ENCODE results near the gene MYEOV.

Gene MYEOV

GRCh38 chr11:69257134-69257533 is 36.8 kb upstream of the MYEOV start:
- Histone ChIP-seq H3K4me3 (ENCODE audit: low read depth, low read length) (no peak overlapping the region), H3K27me3 (ENCODE audit: control insufficient read depth, insufficient read depth, low read length) (no peaks in the 10 kb centered on the region), H3K9ac (ENCODE audit: low read depth, low read length) (no peak overlapping the region), H3K9me3 (ENCODE audit: control insufficient read depth, insufficient read depth, low read length) (no peaks in the 10 kb centered on the region), H3K36me3 (ENCODE audit: control insufficient read depth, insufficient read depth, low read length) (no peaks in the 10 kb centered on the region), H3K4me1 (ENCODE audit: control insufficient read depth, insufficient read depth, low read length) (peaks cover 7% of the 10 kb centered on the region)

GRCh38 chr11:69257838-69258658 is 35.9 kb upstream of the MYEOV start:
- no peaks in the 10 kb centered on the region for H3K27me3 ChIP-seq (ENCODE audit: control insufficient read depth, insufficient read depth, low read length)
- H3K36me3 ChIP-seq (ENCODE audit: control insufficient read depth, insufficient read depth, low read length): no peaks in the 10 kb centered on the region
- no peak overlapping the region for H3K4me3 ChIP-seq (ENCODE audit: low read depth, low read length)
- H3K9me3 ChIP-seq (ENCODE audit: control insufficient read depth, insufficient read depth, low read length): no peaks in the 10 kb centered on the region
- peaks cover 7% of the 10 kb centered on the region for H3K4me1 ChIP-seq (ENCODE audit: control insufficient read depth, insufficient read depth, low read length)
- H3K9ac ChIP-seq (ENCODE audit: low read depth, low read length): no peak overlapping the region

- peaks cover 7% of the 10 kb centered on the region for H3K4me1 ChIP-seq (ENCODE audit: control insufficient read depth, insufficient read depth, low read length)
- no peaks in the 10 kb centered on the region for H3K27me3 ChIP-seq (ENCODE audit: control insufficient read depth, insufficient read depth, low read length)
- no peak overlapping the region for H3K9ac ChIP-seq (ENCODE audit: low read depth, low read length)
- H3K4me3 ChIP-seq (ENCODE audit: low read depth, low read length): no peak overlapping the region
- no peaks in the 10 kb centered on the region for H3K36me3 ChIP-seq (ENCODE audit: control insufficient read depth, insufficient read depth, low read length)
- H3K9me3 ChIP-seq (ENCODE audit: control insufficient read depth, insufficient read depth, low read length): no peaks in the 10 kb centered on the region
Measured at GRCh38 chr11:69259096-69259495, 34.9 kb upstream of the MYEOV start.

DNA sequence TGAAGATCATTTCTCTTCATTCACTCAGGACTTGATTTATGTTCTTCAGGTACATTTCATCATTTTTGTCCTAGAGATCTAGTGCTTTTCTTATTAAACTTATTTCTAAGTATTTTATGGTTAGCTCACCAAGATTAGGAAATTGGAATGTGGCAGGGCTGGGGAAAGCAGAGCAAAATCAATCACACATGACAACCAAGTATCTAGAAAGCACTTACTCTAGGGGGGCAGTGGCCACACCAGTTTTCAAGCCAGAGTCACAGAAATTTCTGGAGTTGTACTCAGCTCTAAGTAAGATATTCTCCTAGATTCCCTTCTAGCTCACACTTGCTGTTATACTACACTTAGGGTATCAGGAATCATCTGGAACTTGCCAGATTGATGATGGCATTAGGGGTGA is 33.3 kb upstream of the MYEOV start:
- Histone ChIP-seq H3K27me3 (ENCODE audit: control insufficient read depth, insufficient read depth, low read length) (no peaks in the 10 kb centered on the region), H3K9ac (ENCODE audit: low read depth, low read length) (no peak overlapping the region), H3K9me3 (ENCODE audit: control insufficient read depth, insufficient read depth, low read length) (no peaks in the 10 kb centered on the region), H3K36me3 (ENCODE audit: control insufficient read depth, insufficient read depth, low read length) (no peaks in the 10 kb centered on the region), H3K4me1 (ENCODE audit: control insufficient read depth, insufficient read depth, low read length) (peaks cover 7% of the 10 kb centered on the region), H3K4me3 (ENCODE audit: low read depth, low read length) (no peak overlapping the region)

GRCh38 chr11:69261116-69261515 is 32.8 kb upstream of the MYEOV start:
- Histone ChIP-seq H3K4me3 (ENCODE audit: low read depth, low read length) (no peak overlapping the region), H3K9me3 (ENCODE audit: control insufficient read depth, insufficient read depth, low read length) (no peaks in the 10 kb centered on the region), H3K9ac (ENCODE audit: low read depth, low read length) (no peak overlapping the region), H3K27me3 (ENCODE audit: control insufficient read depth, insufficient read depth, low read length) (no peaks in the 10 kb centered on the region), H3K4me1 (ENCODE audit: control insufficient read depth, insufficient read depth, low read length) (peaks cover 7% of the 10 kb centered on the region), H3K36me3 (ENCODE audit: control insufficient read depth, insufficient read depth, low read length) (no peaks in the 10 kb centered on the region)

- H3K4me1 ChIP-seq (ENCODE audit: control insufficient read depth, insufficient read depth, low read length): no peaks in the 10 kb centered on the region
- H3K9me3 ChIP-seq (ENCODE audit: control insufficient read depth, insufficient read depth, low read length): no peaks in the 10 kb centered on the region
- no peaks in the 10 kb centered on the region for H3K36me3 ChIP-seq (ENCODE audit: control insufficient read depth, insufficient read depth, low read length)
- no peak overlapping the region for H3K4me3 ChIP-seq (ENCODE audit: low read depth, low read length)
- no peaks in the 10 kb centered on the region for H3K27me3 ChIP-seq (ENCODE audit: control insufficient read depth, insufficient read depth, low read length)
- H3K9ac ChIP-seq (ENCODE audit: low read depth, low read length): no peak overlapping the region
Measured at GRCh38 chr11:69262918-69263735, 30.8 kb upstream of the MYEOV start.

GRCh38 chr11:69263736-69264052 is 30.3 kb upstream of the MYEOV start:
- no peaks in the 10 kb centered on the region for H3K9me3 ChIP-seq (ENCODE audit: control insufficient read depth, insufficient read depth, low read length)
- H3K4me3 ChIP-seq (ENCODE audit: low read depth, low read length): no peak overlapping the region
- no peak overlapping the region for H3K9ac ChIP-seq (ENCODE audit: low read depth, low read length)

DNA sequence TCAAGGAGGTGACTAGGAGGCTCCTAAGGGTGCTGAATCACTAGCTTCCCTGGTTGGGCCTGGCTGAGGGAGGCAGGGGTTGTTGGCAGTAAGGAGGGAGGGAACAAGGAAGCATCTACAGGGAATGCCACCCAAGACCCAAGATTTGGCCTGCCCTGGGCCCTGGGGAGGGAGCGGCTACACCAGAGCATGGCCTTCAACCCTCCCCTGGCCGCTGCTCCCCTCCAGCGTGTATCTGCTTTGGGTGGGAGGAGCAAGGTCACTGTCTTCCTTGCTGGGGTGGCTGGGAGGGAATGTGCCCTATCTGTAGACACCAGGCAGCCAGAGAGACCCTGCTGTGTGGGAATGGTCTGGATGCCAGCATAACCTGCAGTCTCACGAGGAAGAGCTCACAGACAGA is 29.5 kb upstream of the MYEOV start:
- no peaks in the 10 kb centered on the region for H3K27me3 ChIP-seq (ENCODE audit: control insufficient read depth, insufficient read depth, low read length)
- no peaks in the 10 kb centered on the region for H3K4me1 ChIP-seq (ENCODE audit: control insufficient read depth, insufficient read depth, low read length)
- H3K9me3 ChIP-seq (ENCODE audit: control insufficient read depth, insufficient read depth, low read length): no peaks in the 10 kb centered on the region
- H3K4me3 ChIP-seq (ENCODE audit: low read depth, low read length): no peak overlapping the region
- H3K36me3 ChIP-seq (ENCODE audit: control insufficient read depth, insufficient read depth, low read length): no peaks in the 10 kb centered on the region
- no peak overlapping the region for H3K9ac ChIP-seq (ENCODE audit: low read depth, low read length)

More at GRCh38 chr11:69263736-69264052, 30.3 kb upstream of the MYEOV start:
- no peaks in the 10 kb centered on the region for H3K36me3 ChIP-seq (ENCODE audit: control insufficient read depth, insufficient read depth, low read length)
- no peaks in the 10 kb centered on the region for H3K27me3 ChIP-seq (ENCODE audit: control insufficient read depth, insufficient read depth, low read length)
- no peaks in the 10 kb centered on the region for H3K4me1 ChIP-seq (ENCODE audit: control insufficient read depth, insufficient read depth, low read length)

GRCh38 chr11:69265210-69265609 is 28.7 kb upstream of the MYEOV start:
- Histone ChIP-seq H3K9ac (ENCODE audit: low read depth, low read length) (no peak overlapping the region), H3K36me3 (ENCODE audit: control insufficient read depth, insufficient read depth, low read length) (no peaks in the 10 kb centered on the region), H3K27me3 (ENCODE audit: control insufficient read depth, insufficient read depth, low read length) (no peaks in the 10 kb centered on the region), H3K4me3 (ENCODE audit: low read depth, low read length) (no peak overlapping the region), H3K9me3 (ENCODE audit: control insufficient read depth, insufficient read depth, low read length) (no peaks in the 10 kb centered on the region), H3K4me1 (ENCODE audit: control insufficient read depth, insufficient read depth, low read length) (no peaks in the 10 kb centered on the region)

GRCh38 chr11:69265911-69266510 is 27.9 kb upstream of the MYEOV start:
- Histone ChIP-seq H3K9ac (ENCODE audit: low read depth, low read length) (no peak overlapping the region), H3K4me3 (ENCODE audit: low read depth, low read length) (no peak overlapping the region), H3K9me3 (ENCODE audit: control insufficient read depth, insufficient read depth, low read length) (no peaks in the 10 kb centered on the region), H3K27me3 (ENCODE audit: control insufficient read depth, insufficient read depth, low read length) (no peaks in the 10 kb centered on the region), H3K4me1 (ENCODE audit: control insufficient read depth, insufficient read depth, low read length) (no peaks in the 10 kb centered on the region), H3K36me3 (ENCODE audit: control insufficient read depth, insufficient read depth, low read length) (no peaks in the 10 kb centered on the region)

DNA sequence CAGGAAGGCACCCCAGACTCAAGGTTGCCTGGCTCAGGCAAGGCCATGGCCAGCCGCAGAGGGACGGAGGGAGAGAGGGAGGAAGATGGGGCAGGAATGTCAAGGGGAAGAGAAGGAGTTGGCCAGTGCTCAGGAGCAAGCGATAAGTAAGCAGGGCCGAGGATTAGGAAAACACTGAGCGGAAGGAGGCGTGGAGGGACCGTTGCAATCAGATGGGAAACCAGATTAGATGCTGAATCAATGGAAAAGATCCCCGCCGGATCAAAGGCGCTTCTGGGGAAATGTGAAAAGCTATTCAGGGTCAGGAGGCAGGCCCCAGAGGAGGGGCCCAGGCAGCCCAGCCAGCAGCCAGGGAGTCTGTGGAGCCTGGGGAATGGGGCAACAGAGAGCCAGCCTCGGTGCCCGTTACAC is 26.6 kb upstream of the MYEOV start:
- no peak overlapping the region for H3K4me3 ChIP-seq (ENCODE audit: low read depth, low read length)
- H3K9ac ChIP-seq (ENCODE audit: low read depth, low read length): no peak overlapping the region
- no peaks in the 10 kb centered on the region for H3K27me3 ChIP-seq (ENCODE audit: control insufficient read depth, insufficient read depth, low read length)
- H3K36me3 ChIP-seq (ENCODE audit: control insufficient read depth, insufficient read depth, low read length): no peaks in the 10 kb centered on the region
- no peaks in the 10 kb centered on the region for H3K9me3 ChIP-seq (ENCODE audit: control insufficient read depth, insufficient read depth, low read length)
- H3K4me1 ChIP-seq (ENCODE audit: control insufficient read depth, insufficient read depth, low read length): no peaks in the 10 kb centered on the region

- Histone ChIP-seq H3K4me3 (ENCODE audit: low read depth, low read length) (no peak overlapping the region), H3K4me1 (ENCODE audit: control insufficient read depth, insufficient read depth, low read length) (no peaks in the 10 kb centered on the region), H3K36me3 (ENCODE audit: control insufficient read depth, insufficient read depth, low read length) (no peaks in the 10 kb centered on the region), H3K9me3 (ENCODE audit: control insufficient read depth, insufficient read depth, low read length) (no peaks in the 10 kb centered on the region), H3K9ac (ENCODE audit: low read depth, low read length) (no peak overlapping the region), H3K27me3 (ENCODE audit: control insufficient read depth, insufficient read depth, low read length) (no peaks in the 10 kb centered on the region)
Measured at GRCh38 chr11:69268911-69269310, 25.0 kb upstream of the MYEOV start.

All from iPS-15b (cell line).